HG03025 (cell line): ENCODE data around the gene TNFAIP8L3.

Experiments
- ATAC-seq: cut with Tn5 transposase; IDR thresholded peaks from one replicate; pipeline ENCODE4 v1.9.1; 2021; ENCODE audit warnings: mild to moderate bottlenecking, moderate library complexity; ENCODE audit not compliant: unreplicated experiment, low FRiP score

TNFAIP8L3 gene

DNA sequence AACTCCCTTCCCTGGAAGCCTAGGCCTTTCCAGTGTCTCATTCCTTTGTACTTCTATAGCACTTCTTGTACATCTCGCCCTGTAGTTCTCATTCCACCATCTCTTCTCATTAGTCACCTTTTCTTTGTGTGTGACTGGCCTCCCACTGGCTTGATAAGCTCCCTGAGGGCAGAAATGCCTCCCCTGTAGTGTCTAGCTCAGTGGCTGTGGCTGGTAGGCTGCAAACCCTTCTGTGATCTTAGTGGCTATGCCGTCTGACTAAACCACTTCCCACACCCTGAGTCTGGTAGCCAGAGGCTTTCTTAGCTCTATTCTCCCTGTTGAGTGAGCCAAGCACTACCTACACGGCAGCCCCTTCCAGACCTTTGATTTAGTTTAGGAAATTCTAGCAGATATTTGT, 24.4 kb upstream of the TNFAIP8L3 start:
- no peak for ATAC-seq

DNA sequence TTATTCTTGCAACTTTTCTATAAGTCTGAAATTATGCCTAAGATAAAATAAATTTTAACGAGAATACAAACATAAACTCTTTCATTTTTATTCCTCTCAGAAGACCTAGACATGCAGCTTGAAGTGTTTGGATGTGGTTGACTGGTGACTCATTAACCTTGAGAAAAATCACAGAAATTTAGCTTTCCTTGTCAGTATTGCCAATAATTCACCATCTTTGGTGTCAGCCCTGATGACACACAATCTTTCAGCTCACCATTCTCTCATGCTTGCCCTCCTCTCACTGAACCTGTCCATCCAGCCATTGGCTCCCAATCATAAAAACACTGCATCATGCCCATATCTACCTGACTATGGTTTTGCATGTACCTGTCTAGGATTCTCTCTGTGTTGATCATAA, 22.6 kb upstream of the TNFAIP8L3 start:
- ATAC-seq = no peak

DNA sequence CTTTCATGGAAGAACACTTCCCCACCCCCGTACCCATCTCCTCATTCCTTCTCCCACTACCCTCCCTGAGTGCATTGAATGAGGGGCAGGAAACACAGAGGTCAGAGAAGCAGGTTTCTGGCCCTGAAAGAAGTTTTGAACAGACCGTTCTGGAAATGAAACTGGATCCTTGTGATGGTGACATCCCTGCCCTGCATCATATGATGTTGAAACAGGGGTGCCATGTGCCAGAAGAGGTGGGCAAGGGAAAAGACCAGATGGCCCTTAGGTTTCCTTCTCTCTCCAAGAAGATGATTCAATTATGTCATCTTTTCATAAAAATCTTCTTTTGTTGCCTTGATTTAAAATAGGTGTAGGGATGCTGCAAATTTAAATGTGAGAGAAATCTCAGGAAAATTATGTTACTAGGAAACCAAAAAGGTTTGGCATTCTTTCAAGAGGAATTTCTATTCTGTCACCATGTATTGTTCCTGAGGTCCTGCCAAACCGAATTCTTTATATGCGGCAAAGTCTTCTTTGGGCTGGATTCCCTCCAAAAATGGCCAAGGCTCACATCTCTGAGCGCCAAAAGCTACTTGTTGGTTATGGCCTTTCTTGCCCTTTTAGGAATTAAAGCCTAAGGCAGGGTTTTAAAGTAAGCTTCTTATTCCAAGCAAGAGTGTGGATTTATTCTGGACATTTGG, 19.9 kb upstream of the TNFAIP8L3 start:
- no peak for ATAC-seq

DNA sequence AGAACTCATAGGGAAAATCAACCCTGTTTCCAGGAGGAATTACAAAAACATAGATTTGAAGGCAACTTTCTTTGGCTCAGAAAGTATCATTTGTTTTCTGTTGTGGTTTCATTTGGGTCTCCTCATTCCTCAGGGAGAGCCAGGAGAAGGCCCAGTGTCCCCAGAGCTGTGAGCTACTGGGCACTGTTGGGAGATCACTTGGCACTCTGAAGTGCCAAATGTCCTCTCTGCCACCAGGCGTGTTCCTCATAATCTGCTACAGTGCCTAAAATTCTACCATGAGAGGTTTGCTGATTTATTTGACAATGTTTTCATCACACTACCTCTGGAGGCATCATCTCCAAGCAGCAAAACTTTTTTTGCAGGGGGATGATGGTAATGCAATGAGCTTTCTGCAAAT, 17.4 kb upstream of the TNFAIP8L3 start:
- ATAC-seq = no peak

DNA sequence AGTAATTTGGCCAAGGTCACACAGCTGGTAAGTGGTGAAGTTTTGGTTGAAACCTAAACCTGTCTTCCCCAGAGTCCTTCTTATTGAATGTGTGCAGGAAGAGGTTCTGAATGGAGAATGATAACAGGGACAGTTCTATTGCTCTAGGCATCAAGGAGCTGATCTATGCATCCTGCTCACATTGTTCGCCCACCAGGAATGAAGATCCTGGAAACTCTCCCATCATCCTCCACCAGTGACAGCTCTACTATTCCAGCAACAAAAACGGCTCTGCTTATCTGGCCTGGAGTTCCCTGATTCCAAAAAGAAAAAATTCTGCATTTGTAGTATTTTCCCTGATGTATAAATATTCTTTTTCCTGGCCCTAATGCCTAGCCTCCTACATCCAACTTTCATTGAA, 16.4 kb upstream of the TNFAIP8L3 start:
- no peak for ATAC-seq

DNA sequence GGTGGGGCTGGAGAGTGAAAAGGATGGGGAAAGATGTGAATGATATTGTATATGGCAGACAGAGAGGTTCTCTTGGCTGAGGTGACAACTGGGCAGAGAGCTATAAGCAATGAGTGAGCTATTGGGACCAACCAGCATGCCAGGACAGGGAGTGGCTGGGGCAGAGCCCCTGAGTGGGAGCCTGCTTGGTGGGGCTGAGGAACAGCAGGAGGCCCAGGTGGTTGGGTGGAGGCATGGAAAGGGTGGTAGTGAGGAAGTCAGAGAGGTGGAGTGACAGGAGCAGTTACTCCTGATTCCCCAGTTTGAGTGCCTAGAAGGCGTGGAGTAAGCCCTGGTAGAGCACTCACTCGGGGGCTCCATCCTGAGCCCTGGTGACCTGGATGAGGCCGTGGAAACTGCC, 15.5 kb upstream of the TNFAIP8L3 start:
- ATAC-seq = no peak

DNA sequence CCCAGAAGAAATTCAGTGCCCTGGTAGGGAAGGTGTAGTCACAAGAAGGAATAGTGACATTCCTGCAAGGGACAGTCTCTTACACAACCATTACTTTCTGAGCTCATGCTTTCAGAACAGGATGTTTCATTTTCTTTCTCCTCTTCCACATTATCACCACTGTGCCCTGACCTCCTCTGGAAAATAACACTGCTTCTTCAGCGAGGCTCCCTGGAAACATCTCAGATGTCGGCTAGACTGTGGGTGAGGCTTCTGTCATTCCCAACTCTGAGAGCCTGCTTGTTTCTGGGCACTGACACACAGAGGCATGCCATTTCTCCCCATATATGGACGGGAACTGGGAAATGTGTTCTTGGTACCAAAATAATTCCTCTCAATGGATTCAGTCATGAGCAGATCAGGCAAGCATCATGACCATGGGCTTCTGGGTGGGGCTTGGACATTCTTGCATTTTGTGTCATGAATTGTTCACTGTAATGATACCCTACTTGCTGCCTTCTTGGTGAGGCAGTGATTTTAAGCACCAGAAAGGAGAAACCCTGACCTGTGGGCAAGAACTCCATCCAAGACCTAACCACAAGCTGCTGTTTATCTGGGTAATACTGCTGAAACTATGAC, 14.3 kb upstream of the TNFAIP8L3 start:
- no peak for ATAC-seq

DNA sequence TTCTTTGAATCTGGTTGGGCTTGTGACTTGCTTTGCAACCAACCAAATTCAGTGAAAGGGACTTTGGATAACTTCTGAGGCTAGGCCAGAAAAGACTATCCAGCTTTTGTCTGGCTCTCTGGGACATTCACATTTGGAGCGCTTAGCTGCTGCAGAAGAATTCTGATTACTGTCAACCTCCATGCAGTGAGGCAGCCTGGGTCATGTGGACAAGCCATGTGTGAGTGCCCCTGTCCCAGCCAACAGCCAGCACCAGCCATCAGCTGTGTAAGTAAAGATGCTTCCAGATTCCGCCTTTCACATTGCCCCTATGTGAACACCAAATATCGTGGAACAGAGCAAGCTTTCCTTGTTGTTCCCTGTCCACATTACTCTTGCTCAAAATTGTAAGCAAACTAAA, 12.9 kb upstream of the TNFAIP8L3 start:
- ATAC-seq = no peak

DNA sequence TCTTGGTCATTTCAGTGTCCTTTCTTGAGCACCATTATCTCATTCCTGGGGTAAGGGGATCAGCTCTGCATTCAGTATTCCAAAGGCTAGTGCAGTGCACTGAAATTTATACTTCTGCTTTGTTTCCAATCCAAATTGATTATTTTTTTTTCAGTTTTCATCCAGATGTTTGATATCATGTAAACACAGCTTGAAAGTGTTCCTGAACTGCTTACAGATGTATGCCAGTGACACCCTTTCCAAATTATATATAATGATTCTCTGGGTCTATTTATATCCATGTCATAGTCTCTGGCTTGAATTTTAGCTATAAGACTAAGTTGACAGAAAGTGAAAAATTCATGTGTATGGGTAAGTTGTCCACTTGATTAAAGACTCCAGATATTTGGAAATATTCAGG, 11.8 kb upstream of the TNFAIP8L3 start:
- no peak for ATAC-seq

DNA sequence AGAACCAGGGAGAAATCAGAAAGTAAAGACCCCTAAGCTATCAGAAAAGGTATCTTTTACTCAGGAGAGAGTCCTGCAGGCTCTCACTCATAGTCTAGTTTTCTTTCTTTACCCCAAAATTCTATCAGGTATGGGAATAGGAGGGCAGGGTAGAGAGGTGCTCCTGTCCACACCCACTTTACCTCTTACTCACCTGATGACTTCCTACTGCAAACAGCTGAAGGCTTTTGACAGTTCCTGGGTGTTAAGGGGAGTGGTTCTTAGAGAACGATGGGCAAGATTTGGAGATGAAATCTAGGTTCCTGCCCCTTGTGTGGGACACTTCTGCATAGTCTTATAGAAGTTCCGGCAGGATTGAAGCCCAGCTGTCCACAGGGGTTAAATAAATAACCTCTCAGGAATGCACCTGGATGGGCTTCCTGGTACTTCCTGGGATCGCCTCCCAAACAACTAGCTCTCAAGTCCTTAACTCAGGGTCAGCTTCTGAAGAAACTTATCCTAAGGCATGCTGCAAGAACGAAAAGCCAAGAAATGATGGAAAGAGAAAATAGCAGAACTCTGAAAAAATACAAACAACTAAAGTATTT, 10.8 kb upstream of the TNFAIP8L3 start:
- no peak for ATAC-seq

DNA sequence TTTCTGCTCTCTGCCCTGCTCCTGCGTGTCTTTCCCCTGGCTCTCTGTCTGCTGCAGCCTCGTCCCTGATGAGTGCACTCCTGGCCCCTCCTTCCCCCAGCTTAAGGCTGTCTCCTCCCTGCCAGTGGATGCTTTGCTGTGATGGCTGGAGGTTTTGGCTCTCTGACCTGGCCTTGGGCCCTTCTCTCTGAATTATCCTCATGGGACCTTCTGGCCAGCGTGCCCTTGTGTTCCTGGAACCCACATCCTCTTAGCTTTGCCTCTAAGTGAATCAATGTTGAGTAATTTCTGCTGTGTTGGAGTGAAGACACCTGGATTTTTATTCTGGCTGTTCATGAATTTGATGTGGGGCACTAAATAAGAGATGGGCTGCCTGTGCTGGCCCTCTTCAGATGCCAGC, 9.8 kb upstream of the TNFAIP8L3 start:
- no peak for ATAC-seq

DNA sequence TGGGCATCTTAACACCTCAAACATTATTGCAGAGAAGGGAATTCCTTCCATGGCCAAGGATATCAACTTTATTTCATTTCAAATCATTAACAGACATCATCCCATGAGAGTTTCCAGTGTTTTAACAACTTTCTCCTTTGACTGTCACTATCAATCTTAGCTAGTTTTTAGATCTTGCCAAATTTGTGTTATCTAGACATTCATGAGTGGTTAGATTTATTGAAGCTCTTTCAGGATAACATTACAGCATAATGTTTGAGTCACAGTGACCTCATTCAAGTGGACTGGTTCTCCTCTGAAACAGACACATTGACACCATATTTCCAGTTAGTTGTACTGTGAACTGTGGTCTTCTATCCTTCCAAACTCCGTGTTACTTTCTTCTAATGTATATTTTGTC, 8.6 kb upstream of the TNFAIP8L3 start:
- no peak for ATAC-seq

DNA sequence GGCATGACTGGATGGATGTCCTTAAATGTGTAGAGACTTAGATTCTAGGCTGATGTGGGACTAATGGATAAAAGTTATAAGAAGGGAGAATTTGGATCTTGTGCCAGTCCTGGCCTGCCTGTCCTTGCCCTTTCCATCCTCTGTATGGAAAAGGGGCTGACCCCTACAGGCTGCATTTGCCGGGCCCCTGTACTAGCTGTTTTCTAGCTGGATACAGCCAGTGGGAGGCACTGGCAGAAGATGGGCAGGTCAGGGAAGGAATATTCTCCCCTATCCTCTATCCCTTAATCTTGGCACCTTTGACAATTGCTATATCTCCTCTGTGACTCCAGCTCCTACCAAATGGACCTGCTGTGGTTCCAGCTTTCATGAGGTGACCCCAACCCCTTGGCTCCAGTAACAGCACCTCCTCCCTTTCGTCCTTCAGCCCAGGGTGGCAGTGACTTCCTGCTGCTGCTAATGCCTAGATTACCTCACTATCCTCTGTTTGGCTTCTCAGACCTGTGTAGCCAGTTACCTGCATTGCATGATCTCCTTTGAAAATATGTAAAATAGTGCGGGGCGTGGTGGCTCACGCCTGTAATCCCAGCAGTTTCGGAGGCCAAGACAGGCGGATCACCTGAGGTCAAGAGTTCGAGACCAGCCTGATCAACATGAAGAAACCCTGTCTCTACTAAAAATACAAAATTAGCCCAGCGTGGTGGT, 6.2 kb upstream of the TNFAIP8L3 start:
- ATAC-seq = no peak

DNA sequence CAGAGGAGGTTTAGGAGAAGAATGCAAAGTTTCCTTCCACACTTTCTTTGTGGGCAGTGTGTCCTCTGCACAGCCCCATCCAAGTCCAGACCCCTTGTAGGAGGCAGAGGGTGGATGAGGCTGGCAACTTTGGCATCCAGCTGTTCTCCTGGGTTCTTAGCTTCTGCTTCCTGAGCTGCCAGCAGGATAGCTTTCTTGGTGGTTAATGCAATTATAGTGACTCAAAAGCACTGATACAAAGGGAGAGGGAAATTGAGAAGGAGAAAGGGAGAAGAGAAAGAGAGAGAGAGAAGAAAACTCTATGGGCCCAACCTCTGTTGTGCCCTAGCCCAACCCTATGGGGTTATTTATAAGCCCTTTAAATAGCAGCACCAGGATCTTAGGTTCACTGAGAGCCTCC, 4.5 kb upstream of the TNFAIP8L3 start:
- ATAC-seq = no peak

DNA sequence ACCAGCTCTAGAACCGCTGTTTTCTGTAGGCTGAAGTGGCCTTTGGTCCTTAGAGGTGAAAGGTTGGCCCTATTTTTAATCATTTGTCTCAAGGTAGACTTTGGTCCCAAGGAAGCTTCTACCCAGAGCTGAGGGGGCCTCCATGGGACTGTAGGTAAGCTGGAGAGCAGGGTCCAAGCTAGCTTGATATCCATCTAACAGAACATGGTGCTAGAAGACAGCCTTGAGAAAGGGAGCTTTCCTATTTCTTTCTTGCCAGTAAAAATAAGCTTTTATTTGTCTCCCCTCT, 3.6 kb upstream of the TNFAIP8L3 start:
- no peak for ATAC-seq

DNA sequence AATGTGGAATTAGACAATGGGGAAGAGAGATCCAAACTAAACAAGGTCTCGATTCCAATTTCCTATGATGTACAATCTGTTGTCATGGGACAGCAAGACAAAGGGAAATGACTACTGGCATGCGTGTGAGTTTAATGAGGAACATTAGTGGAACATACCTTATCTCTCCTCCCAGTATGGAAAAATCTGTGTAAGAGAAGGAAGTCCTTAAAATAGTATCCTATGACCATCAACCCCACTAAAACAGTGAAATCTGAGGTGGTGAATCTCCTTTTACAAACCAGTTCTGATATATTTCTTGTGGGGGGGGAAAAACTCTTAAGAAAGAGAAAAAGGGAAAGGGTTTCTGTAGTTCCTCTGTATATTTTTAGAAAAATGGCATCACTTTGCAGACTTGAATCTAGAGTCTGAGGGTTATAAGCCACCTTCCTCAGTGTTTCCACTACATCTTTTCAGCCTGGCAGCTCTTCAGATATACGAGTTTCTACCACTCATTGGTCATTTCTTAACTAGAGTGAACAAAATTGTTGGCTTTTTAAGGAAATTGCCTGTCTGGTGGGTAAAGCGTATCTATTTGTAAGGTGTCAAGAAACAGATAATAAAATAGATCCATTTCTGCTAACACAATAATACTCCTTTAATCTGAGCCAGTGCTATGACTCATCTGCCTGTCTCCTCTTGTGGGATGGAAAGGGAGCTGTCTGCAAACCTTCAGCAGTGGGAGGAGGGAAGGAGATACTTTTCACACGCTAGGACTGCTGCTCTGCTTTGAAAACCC, 3.0 kb upstream of the TNFAIP8L3 start:
- ATAC-seq = no peak

DNA sequence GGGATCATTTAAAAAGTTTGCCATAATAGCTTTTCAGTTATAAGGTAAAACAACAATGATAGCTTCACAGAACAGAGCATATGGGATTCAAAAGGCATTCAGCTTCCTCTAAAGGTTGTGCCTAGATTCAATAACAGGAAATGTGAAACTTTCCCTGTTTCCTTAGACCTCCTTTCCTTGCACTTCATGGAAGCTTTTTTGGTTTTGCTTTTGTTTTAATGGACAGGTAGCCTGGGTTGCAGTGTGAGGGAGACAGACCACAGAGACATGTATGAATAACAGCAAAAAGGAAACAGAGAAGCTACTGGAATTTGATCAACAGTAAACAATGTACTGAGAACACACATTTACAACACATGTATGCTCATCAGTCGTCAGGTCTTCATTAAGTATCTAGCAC, 2.3 kb upstream of the TNFAIP8L3 start:
- ATAC-seq = no peak

DNA sequence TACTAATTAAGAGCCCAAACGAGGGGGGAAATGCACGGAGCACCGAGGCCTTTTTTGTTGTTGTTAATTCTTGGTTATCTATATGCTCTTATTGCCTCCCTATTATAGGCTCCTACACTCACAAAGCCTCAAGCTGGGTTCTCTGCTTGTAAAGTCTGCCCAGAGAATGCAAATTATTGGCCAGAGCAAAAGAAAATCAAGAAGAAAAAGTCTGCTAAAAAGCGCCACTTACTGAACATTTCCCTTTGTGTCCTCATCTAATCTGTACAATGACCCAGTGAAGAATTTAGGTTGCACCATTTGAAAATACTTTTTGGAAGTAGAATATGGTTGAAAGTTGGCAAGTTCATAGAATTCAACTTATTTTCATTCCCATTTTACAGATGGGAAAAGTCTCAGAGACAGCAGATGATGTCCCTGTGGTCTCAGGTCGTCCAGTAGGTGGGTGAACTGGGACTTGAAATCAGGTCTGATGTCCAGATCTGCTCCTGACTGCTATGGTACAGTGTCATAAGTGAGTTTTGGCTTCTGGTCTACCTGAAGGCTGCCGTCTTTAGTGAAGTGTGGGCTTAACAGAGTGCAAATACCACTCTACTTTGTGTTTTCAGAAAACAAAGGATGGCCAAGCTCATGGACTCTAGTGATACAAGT, 1.1 kb upstream of the TNFAIP8L3 start:
- no peak for ATAC-seq

DNA sequence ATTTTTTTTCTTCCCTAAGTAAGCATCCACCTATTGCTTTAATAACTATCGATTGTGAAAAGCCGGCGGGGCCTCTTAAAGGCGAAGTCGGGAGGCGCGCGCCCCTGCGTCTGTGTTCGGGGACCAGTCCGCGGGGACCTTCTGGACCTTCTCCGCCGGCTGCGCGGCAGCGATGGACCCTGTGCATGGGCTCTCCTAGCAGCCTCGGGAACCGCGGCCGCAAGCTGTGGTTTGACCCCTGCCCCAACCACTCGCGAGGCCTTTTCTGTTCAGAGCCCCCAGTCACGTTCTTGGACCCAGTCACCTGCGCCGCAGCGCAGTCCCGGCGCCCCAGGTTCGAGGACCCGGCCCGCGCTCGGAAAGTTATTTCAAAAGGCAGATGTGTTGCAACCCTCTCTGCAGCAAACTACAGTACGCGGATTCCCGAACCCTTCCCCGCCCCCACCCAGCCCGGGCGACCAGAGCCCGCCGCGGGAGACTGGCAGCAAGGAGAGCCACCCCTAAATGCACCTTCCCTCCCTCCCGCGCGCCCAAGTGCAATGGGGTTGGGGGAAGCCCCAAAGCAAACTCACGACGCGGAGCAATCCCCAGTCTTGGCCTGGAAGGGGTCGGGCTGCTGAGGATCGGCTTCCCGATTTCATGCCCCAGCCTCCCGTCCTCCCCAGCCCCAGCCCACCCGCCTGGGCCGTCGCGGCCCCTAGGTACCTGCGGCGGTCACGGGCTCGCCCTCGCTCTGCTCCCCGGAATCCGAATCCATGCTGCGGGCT, 684 bp downstream of the TNFAIP8L3 start:
- no peak for ATAC-seq

DNA sequence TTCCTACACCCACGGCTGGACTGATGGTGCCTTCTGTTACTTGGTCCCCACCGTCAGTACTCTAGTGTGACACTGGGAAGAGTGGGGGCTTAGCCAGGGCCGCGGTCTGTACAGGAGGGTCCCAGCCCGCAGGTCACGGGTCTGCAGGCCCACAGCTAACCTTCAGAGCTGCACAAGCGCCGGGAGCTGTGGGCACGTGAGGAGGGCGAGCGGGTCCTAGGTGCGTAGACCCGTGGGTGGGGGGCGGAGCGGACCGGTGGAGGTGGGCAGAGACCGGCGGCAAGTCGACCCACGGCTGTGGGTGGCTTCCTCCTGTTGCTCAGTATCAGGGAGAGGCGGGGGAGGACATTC, 1.2 kb downstream of the TNFAIP8L3 start:
- ATAC-seq = no peak
